Limb (tissue), 2 donors: ENCODE data around the gene MPP2.
"Not testable (repeated sequence)": the region's sequence is repeated elsewhere in the genome, so short reads cannot be mapped to it uniquely, and the experiment has no call there.

Source experiments
- DNase-seq, 2 donors: peaks; one replicate each; pipeline ENCODE4 v3.0.0-alpha.2; 2016; ENCODE audit errors: extremely low spot score in 2 of 2

The MPP2 gene

DNA sequence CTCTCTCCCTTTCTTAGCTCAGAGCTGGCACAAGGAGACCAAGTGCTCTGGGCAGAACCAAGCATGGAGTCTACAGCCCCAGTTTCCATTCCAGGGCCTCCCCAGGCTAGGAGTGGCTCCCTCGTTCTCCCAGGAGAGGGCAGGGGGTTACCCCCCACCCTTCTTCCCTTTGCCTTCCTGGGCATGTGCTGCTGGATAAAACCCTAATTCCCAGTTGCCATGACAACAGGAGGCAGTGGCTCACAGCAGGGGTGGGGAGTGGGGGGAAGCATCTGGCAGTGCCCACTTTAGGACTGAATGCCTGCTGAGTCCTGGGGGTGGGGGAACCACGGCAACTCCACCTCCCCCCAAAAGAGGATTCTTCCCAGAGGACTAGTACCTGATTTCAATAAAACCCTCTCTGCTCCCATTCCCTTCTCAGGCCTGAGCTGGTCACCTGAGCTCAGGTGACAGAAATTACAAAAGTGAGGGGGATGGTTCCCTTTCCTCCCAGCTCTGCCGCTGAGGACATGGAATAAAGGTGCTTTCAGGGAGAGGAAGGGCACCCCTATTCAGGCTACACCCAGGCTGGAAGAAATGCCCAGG, 1.8 kb downstream of the MPP2 start:
- peak in 1 of 2 donors; percentile 54 for DNase-seq

GRCh38 chr17:43901861-43902589, 5.3 kb downstream of the MPP2 start:
- DNase-seq: no peak

GRCh38 chr17:43900858-43901754, 6.2 kb downstream of the MPP2 start:
- DNase-seq: no peak

- peak; percentile 88 to 93 for DNase-seq
Measured at GRCh38 chr17:43900183-43900857, 7.0 kb downstream of the MPP2 start.

- no peak for DNase-seq
Measured at GRCh38 chr17:43898446-43898845, 8.9 kb downstream of the MPP2 start.

GRCh38 chr17:43897831-43898230, 9.5 kb downstream of the MPP2 start:
- DNase-seq: no peak

GRCh38 chr17:43894494-43894893, 12.8 kb downstream of the MPP2 start:
- not testable (repeated sequence) for DNase-seq

- peak in 1 of 2 donors; percentile 34 for DNase-seq
Measured at GRCh38 chr17:43892647-43892952, 14.7 kb downstream of the MPP2 start.

- DNase-seq: no peak
Measured at GRCh38 chr17:43891851-43892646, 15.3 kb downstream of the MPP2 start.

DNA sequence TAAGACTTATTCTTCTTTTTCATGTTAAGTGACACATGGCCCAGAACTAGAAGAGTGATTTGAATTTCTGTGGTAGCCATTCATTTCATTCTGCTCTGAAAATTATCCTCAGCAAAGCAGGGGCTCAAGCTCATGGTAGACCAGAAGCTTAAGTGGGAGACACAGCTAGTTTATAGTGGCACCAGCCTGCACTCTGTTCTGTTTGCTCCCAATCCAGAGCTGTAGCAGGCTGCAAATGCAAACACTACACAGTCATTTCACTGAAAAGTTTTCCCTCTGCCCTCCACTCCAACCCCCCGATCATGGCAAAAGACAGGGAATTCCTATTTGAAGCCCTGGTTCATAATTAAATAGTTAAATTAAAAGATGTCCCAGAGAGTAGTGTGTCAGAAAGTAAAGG, 17.1 kb downstream of the MPP2 start:
- no peak for DNase-seq

DNA sequence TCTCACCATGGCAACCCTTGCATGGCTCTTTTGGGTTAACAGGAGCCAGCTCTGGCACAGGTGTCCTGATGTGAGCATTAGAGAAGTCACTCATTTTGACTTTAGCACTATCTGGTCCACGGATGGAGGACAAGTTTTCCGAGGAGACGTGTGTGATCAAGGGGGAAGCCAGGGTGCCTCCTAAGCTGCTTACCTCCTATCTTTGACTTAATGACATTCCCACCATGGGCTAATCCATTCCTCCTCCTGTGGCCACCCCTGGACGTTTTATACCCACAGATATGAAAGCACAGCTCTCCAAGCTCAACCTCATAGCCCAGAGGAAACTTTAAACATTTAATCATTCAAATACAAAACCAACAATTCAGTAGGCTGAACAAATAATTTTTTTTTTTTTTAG, 18.8 kb downstream of the MPP2 start:
- no peak for DNase-seq

DNA sequence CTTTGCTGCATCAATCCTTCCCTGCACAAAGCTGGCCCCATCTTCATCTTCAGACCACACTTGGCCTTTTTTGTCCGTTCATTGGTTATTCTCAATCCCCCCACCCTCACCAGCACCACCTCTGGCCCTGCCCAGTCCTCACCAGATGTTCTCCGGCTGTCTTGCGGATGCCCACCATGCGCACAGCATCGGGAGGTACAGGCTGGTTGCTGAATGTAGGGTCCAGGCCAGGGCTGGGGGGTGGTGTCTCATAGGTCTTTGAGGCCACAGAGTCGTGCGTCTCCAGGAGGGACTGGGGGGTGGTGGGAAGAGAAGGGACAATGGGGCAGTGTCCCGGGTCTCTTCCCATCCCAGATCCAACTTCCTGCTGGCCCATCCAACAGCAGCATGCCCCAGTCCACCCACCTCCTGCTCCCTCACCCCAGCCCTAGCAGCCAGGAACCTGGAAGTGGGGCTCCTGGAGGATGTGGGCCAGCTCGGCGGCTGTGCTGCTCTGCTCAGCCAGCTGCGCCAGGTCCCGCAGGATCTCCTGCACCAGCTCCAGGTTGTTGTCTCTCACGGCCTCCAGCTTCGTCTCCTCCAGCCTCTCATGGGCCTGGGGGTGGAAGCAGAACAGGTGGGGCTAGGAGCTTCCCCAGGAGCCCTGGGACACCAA, 24.4 kb downstream of the MPP2 start:
- DNase-seq: no peak

GRCh38 chr17:43881758-43882505, 25.4 kb downstream of the MPP2 start:
- DNase-seq: no peak

DNA sequence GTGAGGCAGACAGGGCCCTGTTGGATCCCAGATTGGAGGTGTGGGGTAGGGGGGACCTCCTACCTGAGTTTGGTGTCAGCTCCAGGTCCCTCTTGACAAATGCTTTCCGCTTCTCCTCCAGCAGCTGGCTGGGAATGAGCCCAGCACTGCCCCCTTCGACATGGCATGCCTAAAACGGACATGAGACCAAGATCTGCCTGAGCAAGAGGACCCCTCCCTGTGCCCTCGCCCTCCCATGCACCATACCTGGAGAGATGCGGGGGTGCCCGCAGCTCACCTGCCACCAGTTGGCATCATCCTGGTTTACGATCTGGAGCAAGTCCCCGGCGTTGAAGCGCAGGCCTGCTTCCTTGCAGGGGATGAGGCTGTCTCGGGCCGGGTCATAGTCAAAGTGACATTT, 26.2 kb downstream of the MPP2 start:
- no peak for DNase-seq

GRCh38 chr17:43880420-43880991, 26.8 kb downstream of the MPP2 start:
- peak; percentile 20 to 60 for DNase-seq

GRCh38 chr17:43879723-43880419, 27.5 kb downstream of the MPP2 start:
- DNase-seq: no peak

GRCh38 chr17:43878260-43879175, 28.8 kb downstream of the MPP2 start:
- DNase-seq: peak; percentile 72 to 87
